HepG2 (cell line): ENCODE results near the gene PRR12. TPM values are rescaled to one million over a fixed set of nuclear protein-coding genes. Genes with fewer than 3 reads are reported as not detected.

Experiments
- FOXA3 ChIP-seq: IDR thresholded peaks from 2 replicates; pipeline ENCODE4 v1.6.1; 2016; ENCODE audit warnings: missing genetic modification reagents, missing compliant biosample characterization
- FOXK2 ChIP-seq: fragments of 450-650 bp; IDR thresholded peaks from 2 replicates; pipeline ENCODE4 v1.6.1; 2016
- SOX5 ChIP-seq: IDR thresholded peaks from 2 replicates; pipeline ENCODE4 v1.6.1; 2016; ENCODE audit warnings: borderline replicate concordance
- SPEN ChIP-seq: sonication (generic); formaldehyde crosslinking; IDR thresholded peaks from 2 replicates; pipeline ENCODE4 v1.5.1; 2020; ENCODE audit warnings: low read depth, mild to moderate bottlenecking, missing genetic modification reagents
- ZHX2 ChIP-seq, 2 experiments: sonication (generic) in 1 of 2; formaldehyde crosslinking in 1 of 2; IDR thresholded peaks; 2 replicates each; pipeline versions ENCODE4 v1.6.1 to v1.9.0; 2014 to 2022; ENCODE audit warnings: antibody characterized with exemption in 1 of 2, borderline replicate concordance in 1 of 2, inconsistent platforms in 1 of 2, low read depth in 1 of 2, missing genetic modification reagents in 1 of 2
- ZNF432 ChIP-seq: sonication (generic); formaldehyde crosslinking; IDR thresholded peaks from 2 replicates; pipeline ENCODE4 v1.5.0; 2020; ENCODE audit warnings: missing genetic modification reagents, mild to moderate bottlenecking, borderline replicate concordance
- polyA plus RNA-seq, 8 experiments: library from polyadenylated mRNA; depleted of rRNA in 3 of 8; stranded (reverse) in 7 of 8; unstranded in 1 of 8; fragments of >200 nt; fragmentation: Illumina TruSeq in 4 of 8; extraction: Trizol in 4 of 8; gene quantifications; 2 replicates each; pipeline versions ENCODE4 v1.2.1 to v1.2.3, GENCODE V29; 2011 to 2016; ENCODE audit warnings: low read depth in 4 of 8, missing spikeins in 1 of 8, mixed read lengths in 1 of 8; ENCODE audit not compliant: insufficient read depth in 1 of 8
- total RNA-seq, 5 experiments: library from RNA; depleted of rRNA; stranded (reverse); fragments of >200 nt; fragmentation: Illumina TruSeq; extraction: Trizol; gene quantifications; 2 replicates each; pipeline ENCODE4 v1.2.3, GENCODE V29; 2016; ENCODE audit warnings: low read depth in 1 of 5
- TF ChIP-seq, protein P1 (sequence below): sonication (generic); formaldehyde crosslinking; conservative IDR thresholded peaks from 2 replicates; pipeline ENCODE4 v1.4.0; 2020; ENCODE audit warnings: mild to moderate bottlenecking, missing genetic modification reagents, moderate library complexity
- TF ChIP-seq, protein P2 (sequence below): sonication (generic); formaldehyde crosslinking; IDR thresholded peaks from 2 replicates; pipeline ENCODE4 v1.4.0; 2020; ENCODE audit warnings: missing genetic modification reagents

PRR12 gene
- total and polyA plus RNA-seq, 2 of the 13 experiments (the other 11 are each of a cell fraction or from before 2014, with no cell fraction given), result 0.62 to 1.5 TPM

- peak; percentile 49; the same call in 1 of the 2 replicates for TF ChIP-seq FOXA3 (CRISPR knock-in tag)
- peak; percentile 54; the same call in 1 of the 2 replicates for TF ChIP-seq FOXK2
- no peak for TF ChIP-seq ZHX2 (IDR thresholded peaks at IDR 0.05; ENCODE audit: low read depth)
- no peak for TF ChIP-seq ZHX2 (CRISPR knock-in tag; IDR thresholded peaks at IDR 0.05; ENCODE audit: borderline replicate concordance)
- no peak for TF ChIP-seq SPEN (CRISPR knock-in tag)
- peak; percentile 56; the same call in 1 of the 2 replicates for TF ChIP-seq SOX5 (CRISPR knock-in tag)
- TF ChIP-seq, protein P1, sequence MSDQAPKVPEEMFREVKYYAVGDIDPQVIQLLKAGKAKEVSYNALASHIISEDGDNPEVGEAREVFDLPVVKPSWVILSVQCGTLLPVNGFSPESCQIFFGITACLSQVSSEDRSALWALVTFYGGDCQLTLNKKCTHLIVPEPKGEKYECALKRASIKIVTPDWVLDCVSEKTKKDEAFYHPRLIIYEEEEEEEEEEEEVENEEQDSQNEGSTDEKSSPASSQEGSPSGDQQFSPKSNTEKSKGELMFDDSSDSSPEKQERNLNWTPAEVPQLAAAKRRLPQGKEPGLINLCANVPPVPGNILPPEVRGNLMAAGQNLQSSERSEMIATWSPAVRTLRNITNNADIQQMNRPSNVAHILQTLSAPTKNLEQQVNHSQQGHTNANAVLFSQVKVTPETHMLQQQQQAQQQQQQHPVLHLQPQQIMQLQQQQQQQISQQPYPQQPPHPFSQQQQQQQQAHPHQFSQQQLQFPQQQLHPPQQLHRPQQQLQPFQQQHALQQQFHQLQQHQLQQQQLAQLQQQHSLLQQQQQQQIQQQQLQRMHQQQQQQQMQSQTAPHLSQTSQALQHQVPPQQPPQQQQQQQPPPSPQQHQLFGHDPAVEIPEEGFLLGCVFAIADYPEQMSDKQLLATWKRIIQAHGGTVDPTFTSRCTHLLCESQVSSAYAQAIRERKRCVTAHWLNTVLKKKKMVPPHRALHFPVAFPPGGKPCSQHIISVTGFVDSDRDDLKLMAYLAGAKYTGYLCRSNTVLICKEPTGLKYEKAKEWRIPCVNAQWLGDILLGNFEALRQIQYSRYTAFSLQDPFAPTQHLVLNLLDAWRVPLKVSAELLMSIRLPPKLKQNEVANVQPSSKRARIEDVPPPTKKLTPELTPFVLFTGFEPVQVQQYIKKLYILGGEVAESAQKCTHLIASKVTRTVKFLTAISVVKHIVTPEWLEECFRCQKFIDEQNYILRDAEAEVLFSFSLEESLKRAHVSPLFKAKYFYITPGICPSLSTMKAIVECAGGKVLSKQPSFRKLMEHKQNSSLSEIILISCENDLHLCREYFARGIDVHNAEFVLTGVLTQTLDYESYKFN (CRISPR knock-in tag), result 0 out of 2 replicates have a peak, but pooled peaks have one; percentile 12
- TF ChIP-seq, protein P2, sequence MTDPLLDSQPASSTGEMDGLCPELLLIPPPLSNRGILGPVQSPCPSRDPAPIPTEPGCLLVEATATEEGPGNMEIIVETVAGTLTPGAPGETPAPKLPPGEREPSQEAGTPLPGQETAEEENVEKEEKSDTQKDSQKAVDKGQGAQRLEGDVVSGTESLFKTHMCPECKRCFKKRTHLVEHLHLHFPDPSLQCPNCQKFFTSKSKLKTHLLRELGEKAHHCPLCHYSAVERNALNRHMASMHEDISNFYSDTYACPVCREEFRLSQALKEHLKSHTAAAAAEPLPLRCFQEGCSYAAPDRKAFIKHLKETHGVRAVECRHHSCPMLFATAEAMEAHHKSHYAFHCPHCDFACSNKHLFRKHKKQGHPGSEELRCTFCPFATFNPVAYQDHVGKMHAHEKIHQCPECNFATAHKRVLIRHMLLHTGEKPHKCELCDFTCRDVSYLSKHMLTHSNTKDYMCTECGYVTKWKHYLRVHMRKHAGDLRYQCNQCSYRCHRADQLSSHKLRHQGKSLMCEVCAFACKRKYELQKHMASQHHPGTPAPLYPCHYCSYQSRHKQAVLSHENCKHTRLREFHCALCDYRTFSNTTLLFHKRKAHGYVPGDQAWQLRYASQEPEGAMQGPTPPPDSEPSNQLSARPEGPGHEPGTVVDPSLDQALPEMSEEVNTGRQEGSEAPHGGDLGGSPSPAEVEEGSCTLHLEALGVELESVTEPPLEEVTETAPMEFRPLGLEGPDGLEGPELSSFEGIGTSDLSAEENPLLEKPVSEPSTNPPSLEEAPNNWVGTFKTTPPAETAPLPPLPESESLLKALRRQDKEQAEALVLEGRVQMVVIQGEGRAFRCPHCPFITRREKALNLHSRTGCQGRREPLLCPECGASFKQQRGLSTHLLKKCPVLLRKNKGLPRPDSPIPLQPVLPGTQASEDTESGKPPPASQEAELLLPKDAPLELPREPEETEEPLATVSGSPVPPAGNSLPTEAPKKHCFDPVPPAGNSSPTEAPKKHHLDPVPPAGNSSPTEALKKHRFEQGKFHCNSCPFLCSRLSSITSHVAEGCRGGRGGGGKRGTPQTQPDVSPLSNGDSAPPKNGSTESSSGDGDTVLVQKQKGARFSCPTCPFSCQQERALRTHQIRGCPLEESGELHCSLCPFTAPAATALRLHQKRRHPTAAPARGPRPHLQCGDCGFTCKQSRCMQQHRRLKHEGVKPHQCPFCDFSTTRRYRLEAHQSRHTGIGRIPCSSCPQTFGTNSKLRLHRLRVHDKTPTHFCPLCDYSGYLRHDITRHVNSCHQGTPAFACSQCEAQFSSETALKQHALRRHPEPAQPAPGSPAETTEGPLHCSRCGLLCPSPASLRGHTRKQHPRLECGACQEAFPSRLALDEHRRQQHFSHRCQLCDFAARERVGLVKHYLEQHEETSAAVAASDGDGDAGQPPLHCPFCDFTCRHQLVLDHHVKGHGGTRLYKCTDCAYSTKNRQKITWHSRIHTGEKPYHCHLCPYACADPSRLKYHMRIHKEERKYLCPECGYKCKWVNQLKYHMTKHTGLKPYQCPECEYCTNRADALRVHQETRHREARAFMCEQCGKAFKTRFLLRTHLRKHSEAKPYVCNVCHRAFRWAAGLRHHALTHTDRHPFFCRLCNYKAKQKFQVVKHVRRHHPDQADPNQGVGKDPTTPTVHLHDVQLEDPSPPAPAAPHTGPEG (CRISPR knock-in tag), result no peak
- no peak for TF ChIP-seq ZNF432 (CRISPR knock-in tag)
These were observed 44.0 kb upstream of the PRR12 start (continued) for GRCh38 chr19:49546825-49547565.
